Ramos (cell line): Measurements from ENCODE around the gene CAMK2B.

Experiments used
- in situ Hi-C: fragments of 300-500 bp; cut with MboI; formaldehyde crosslinking; loops from one replicate; pipeline ENCODE4 v1.14.3; 2022; ENCODE audit warnings: low sequenced_read_pairs; ENCODE audit not compliant: unreplicated experiment

CAMK2B gene

GRCh38 chr7:44262031-44262430 lies 63.4 kb downstream of the CAMK2B start:
- in situ Hi-C loops: no loop called here

DNA sequence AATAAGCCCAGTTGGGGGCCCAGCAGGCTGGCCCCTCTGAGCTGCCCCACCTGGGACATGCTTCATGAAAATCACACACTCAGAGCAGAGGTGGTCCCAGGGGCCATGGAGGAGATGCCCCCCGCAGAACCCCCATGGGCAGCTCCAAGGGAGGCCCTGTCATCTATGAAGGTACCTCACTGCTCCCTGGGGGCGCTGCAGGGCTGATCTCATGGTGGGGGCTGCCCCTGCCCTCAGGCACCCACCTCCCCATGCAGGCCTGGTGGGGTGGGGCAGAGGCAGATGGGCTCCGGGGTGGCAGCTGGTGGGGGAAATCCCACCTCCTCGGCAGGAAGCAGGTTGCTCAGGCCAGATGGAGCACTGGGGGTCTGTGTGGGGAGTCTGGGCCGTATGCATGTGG lies 64.2 kb downstream of the CAMK2B start:
- in situ Hi-C loops: no loop called here

- in situ Hi-C loops: no loop called here
Observed at GRCh38 chr7:44259547-44260457, 65.6 kb downstream of the CAMK2B start.

GRCh38 chr7:44258865-44259546 lies 66.4 kb downstream of the CAMK2B start:
- in situ Hi-C loops: no loop called here

DNA sequence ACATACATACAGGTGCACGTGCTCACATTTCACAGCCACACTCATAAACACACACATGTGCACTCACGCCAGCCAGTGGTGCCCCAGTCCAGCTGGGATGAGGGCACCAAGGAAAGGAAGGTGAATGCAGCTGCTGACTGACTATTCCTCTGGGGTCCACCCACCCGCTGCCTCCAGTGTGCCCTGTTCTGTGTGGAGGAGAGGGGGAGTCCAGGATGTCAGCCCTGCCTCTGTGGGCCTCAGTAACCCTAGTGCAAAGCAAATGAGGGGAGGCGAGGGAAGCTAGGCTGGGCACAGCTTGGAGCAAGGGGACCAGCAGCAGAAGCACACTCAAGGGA lies 67.0 kb downstream of the CAMK2B start:
- in situ Hi-C loops: no loop called here

DNA sequence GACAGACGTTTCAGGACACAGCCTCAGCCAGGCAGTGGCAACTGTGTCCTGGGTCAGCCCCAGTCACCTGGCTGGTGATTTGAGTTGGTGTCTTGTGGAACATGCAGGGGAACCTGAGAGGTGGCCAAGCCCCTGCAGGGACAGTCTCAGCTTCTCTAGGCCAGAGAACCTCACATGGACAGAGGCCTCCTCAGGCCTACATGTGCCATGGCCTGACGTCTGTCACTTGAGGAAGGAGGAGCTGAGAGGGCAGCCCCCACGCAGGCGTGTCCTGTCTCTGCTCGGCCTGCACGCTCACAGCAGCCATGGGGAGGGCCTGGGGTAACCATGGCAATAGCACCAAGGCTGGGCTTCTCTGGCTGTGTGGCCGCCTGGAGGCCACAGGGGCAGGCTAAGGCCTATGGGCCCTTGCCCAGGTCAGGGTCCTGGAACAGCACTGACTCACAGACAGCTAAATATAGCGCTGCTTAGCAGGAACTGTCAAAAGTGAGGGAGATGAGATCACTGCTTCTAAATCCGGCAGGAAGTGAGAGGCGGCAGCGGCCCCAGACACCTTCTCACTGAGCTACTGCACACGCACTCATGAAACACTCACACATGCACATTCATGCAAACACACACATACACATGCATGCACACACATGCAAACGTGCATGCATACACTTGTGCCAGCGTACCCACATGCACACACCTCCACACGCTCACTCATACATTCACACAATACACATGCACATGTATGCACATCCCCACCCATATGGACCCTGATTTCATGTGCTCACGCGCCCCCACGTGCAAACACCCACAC lies 67.6 kb downstream of the CAMK2B start:
- in situ Hi-C loops: no loop called here

DNA sequence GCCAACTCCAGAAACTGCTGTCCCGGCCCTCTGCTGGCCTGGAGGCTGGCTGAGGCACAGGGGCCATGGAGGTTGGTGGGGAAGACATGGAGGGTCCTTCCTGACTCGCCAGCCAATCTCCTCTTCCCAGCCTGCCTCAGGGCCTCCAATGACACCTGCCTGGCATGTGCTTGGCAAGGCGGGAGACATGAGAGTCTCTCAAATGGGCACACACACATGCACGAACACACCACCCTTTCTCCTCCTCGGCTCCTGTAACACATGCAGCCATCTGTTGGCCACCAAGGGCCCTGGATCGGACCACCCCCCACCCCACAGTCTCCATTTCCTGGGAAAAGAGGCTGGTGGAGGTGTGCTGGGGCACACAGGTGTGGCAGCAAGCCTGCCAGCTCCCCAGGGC lies 68.2 kb downstream of the CAMK2B start:
- in situ Hi-C loops: no loop called here

DNA sequence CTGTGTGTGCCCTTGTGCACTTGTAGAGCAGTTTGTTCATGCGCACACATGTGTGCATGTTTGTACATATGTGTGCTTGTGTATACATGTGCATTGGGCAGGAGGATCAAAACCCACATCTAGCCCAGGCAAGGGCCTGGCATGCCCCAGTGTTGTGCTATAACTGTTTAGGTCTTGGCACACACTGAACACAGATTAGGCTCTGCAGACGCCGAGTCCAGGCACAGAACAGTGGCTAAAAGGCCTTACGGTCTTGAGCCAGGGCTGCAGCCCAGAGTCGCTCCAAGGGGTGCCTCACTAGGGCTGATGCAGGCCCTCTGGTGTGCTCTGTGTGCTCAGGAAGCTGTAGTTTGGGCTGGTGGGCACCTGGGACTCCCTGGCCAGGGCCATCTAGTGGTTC lies 68.9 kb downstream of the CAMK2B start:
- in situ Hi-C loops: no loop called here

DNA sequence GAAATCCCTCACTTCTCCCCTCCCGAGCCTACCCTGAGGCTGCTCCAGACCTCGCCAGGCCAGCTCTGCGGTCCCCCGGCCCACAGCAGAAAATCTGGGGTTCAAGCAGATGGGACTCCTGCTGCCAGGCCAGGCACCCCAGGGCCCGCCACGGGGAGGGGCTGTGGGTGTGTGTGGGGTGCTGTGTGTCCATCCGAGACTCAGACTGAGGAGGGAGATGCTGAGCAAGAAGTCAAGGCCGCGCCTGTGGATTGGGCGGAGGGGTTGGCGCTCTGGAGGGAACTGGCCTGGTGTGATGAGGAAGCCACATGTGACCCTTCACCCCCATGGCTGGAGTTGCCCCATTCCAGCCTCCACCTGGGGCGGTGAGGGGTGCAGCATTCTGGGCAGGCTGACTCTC lies 73.5 kb downstream of the CAMK2B start:
- in situ Hi-C loops: no loop called here

DNA sequence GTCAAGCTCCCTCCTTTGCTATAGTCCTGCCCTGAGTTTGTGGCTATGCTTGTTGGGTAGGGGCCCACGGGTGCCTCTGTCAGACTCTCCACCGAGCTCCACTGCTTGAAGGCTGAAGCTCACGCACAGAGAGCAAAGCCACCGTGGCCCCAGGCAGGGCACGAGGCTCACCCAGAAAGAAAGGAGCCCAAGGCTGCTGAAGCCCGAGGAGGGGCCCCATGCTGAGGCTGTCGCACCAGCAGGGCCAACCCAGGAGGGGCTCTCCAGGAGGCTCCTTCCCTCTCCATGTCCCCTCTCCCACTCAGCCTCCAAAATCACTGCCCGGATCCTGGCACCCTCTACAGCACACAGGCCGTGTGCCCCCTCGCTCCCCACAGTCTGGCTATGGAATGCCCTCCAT lies 74.1 kb downstream of the CAMK2B start:
- in situ Hi-C loops: no loop called here

DNA sequence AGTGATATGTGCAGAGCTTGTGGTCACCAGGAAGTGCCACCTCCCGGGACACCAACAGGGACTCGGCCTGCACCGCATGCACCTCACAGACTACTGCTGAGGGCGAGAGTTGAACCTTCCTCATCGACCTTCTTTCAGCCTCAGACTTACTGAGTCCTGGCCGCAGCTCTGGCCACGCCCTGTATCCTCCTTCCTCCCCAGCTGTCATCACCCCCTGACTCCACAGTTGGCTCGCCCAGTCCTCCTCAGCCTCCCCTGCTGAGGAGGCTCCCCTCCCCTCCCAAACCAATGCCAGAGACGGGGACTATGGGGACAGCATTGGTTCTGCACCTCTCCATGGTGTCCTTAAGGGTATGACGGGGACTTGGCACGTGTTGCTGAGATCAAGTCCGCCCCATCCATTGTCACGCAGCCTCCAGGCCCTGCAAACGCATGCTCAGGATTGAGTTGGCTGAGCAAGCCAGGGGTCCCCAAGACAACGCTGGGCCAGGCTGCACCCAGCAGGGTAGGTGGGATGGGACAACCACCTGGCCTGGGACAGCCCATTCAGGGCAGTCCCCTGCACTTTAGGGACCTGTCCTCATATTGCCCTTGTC lies 75.7 kb downstream of the CAMK2B start:
- in situ Hi-C loops: no loop called here

DNA sequence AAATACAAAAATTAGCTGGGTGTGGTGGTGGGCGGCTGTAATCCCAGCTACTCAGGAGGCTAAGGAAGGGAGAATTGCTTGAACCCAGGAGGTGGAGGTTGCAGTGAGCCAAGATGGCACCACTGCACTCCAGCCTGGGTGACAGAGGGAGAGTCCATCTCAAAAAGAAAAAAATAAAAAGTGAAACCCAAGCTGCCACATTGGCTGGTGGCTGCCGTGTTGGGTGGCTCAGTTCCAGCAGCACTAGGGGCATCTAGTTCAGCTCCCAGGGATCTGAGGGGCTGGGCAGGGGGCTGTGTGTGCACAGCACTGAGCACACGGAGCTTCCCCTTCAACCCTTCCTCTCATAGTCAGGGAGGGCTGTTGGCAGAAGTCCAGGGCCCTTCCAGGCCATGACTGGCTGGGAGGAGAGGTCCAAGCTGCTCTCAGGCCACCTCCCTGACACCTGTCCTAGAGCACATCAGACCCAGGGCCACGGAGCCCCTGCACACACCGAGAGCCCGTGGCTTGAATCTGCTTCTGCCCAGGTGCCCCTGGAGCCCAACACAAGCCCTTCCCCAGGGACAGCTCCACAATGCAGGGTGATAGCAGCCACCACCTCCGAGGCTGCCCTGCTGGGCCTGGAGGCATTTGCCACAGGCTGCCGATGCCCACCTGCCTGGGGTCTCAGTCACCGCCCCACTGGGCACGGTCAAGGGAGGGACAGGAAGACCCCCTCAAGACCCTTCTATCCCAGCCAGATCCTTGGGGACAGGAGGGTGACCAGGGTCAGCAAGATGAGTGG lies 77.3 kb downstream of the CAMK2B start:
- in situ Hi-C loops: no loop called here

DNA sequence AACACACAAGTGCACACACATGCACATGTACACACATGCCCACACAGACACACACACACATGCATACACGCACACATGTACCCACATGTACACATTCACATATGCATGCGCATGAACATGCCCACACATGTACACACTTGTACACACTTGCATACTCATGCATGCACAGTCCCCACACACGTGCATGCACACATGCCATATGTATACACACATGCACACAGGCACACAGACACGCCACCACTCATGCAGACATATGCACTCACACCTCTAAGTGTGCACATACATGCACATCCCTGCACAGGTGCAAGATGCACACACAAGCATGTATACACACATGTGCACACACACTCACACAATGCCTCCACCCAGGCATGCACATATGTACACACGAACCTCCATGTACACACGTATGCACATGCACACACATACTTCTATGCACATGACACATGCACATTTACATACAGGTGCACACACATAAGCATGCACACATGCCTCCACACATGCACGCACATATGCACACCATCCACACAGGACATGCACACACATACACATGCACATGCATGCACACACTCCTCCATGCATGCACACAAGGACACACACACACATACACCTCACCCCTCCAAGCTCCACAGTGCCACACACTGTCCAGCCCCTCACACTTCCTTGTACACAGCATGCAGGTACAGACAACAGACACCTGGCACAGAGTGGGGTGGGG lies 78.8 kb downstream of the CAMK2B start:
- in situ Hi-C loops: no loop called here

GRCh38 chr7:44244282-44244681 lies 81.1 kb downstream of the CAMK2B start:
- in situ Hi-C loops: loop anchor here (5.0 kb wide), 1 partner anchor 233 kb away; no protein-coding TSS in a partner anchor

DNA sequence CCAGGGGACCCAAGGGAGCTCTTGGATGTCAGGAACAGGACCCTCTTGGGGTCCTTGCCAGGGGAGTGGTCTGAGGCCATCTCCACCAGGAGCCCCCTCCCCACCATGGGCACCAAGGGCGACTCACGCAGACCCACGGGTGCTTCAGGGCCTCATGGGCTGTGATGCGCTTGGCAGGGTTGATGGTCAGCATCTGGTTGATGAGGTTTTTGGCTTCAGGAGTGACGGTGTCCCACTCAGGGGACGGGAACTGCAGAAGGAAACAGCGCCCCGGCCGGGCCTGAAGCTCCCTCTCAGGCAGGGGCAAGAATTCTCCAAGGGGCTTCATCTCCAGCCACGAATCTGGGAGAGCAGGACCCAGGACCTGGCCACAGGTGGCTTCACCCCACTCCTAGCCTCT lies 83.3 kb downstream of the CAMK2B start:
- in situ Hi-C loops: loop anchor here (5.0 kb wide), 1 partner anchor 235 kb away; no protein-coding TSS in a partner anchor

- in situ Hi-C loops: loop anchor here (5.0 kb wide), 1 partner anchor 236 kb away; no protein-coding TSS in a partner anchor
Observed at GRCh38 chr7:44240983-44241510, 84.3 kb downstream of the CAMK2B start.

DNA sequence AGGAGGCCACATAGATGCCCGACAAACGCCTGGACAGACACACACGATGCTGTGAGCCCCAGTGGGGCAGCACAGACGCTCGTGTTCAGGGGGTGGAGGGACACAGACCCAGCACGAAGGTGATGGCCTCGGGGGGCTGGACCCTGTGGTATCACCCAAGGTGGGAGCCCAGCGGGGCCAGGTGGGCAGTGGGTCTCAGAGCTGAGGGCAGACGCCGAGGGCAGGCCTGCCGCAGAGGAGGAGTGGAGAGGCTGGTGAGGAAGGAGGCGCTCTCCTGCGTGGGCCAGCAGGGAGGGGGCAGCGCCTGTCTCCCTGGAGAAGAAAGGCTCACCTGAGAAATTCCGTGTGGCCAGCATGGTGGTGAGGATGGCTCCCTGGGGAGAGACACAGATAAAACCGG lies 85.0 kb downstream of the CAMK2B start:
- in situ Hi-C loops: loop anchor here (5.0 kb wide), 1 partner anchor 237 kb away; no protein-coding TSS in a partner anchor

DNA sequence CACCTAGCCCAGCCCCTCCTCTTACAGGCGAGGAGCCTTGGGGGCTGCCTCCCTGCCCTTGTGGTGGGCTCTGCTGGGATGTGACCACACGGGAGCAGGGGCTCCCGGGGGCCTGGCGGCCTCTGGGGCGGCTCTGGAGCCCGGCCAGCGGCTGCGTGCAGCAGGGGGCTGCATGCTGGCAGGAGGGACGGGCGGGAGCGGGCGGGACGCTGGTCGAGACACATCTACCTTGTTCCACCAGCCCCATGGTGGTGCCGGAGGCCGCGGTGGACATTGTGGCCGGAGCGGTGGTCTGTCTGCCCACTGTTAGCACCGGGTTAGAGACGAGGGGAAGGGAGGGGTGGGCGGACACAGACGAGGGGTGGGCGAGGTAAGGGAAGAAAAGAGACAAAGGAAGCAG lies 86.0 kb downstream of the CAMK2B start:
- in situ Hi-C loops: no loop called here
